Spleen (tissue), 7 donors: Measurements from ENCODE around the gene FGF21.

Source experiments
- CTCF ChIP-seq, 11 experiments: fragments of 200-600 bp in 7 of 11; fragments of 450-650 bp in 4 of 11; sonication (generic) in 4 of 11; IDR thresholded peaks in 8 of 11; conservative IDR thresholded peaks in 3 of 11; 1 replicate in 7 of 11; 2 replicates in 4 of 11; pipeline versions ENCODE4 v1.4.0 to v1.8.0; 2016 to 2021; ENCODE audit warnings: antibody characterized with exemption in 11 of 11, inconsistent platforms in 4 of 11, mild to moderate bottlenecking in 1 of 11
- POLR2A ChIP-seq, 3 donors: fragments of 450-650 bp; IDR thresholded peaks; one replicate each; pipeline ENCODE4 v1.5.1; 2017; ENCODE audit warnings: antibody characterized with exemption in 3 of 3, mild to moderate bottlenecking in 1 of 3
- POLR2AphosphoS5 ChIP-seq, 3 donors: sonication (generic); formaldehyde crosslinking; IDR thresholded peaks; one replicate each; pipeline ENCODE4 v1.5.1; 2017; ENCODE audit warnings: antibody characterized with exemption in 3 of 3
- donor health status: DM: no; HTN: no; CAD: no; lungs with moderate emphysema.
- donor health status: DM: no; HTN: no; CAD: no.
- donor health status: DM: no; HTN: no; CAD: no.

- no peak for TF ChIP-seq POLR2A (IDR thresholded peaks at IDR 0.05)
- no peak for TF ChIP-seq CTCF (IDR thresholded peaks at IDR 0.05 in 8 of 11, conservative IDR thresholded peaks at IDR 0.05 in 3 of 11)
- no peak for TF ChIP-seq POLR2AphosphoS5 (IDR thresholded peaks at IDR 0.05)
These were observed 13.2 kb upstream of the FGF21 start for GRCh38 chr19:48742096-48742495.
